Measurements from ENCODE around the gene EPHA5.

GRCh38 chr4:65457011-65457410, 213.3 kb downstream of the EPHA5 start:
- TF ChIP-seq, protein P1, sequence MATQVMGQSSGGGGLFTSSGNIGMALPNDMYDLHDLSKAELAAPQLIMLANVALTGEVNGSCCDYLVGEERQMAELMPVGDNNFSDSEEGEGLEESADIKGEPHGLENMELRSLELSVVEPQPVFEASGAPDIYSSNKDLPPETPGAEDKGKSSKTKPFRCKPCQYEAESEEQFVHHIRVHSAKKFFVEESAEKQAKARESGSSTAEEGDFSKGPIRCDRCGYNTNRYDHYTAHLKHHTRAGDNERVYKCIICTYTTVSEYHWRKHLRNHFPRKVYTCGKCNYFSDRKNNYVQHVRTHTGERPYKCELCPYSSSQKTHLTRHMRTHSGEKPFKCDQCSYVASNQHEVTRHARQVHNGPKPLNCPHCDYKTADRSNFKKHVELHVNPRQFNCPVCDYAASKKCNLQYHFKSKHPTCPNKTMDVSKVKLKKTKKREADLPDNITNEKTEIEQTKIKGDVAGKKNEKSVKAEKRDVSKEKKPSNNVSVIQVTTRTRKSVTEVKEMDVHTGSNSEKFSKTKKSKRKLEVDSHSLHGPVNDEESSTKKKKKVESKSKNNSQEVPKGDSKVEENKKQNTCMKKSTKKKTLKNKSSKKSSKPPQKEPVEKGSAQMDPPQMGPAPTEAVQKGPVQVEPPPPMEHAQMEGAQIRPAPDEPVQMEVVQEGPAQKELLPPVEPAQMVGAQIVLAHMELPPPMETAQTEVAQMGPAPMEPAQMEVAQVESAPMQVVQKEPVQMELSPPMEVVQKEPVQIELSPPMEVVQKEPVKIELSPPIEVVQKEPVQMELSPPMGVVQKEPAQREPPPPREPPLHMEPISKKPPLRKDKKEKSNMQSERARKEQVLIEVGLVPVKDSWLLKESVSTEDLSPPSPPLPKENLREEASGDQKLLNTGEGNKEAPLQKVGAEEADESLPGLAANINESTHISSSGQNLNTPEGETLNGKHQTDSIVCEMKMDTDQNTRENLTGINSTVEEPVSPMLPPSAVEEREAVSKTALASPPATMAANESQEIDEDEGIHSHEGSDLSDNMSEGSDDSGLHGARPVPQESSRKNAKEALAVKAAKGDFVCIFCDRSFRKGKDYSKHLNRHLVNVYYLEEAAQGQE (IDR thresholded peaks at IDR 0.05; ENCODE audit: borderline replicate concordance), result no peak
- TF ChIP-seq, protein P1 (CRISPR knock-in tag; IDR thresholded peaks at IDR 0.05; ENCODE audit: low read depth), result no peak
- no peak for TF ChIP-seq NBN (IDR thresholded peaks at IDR 0.05; ENCODE audit: low read depth)
- TF ChIP-seq TBL1XR1 (IDR thresholded peaks at IDR 0.05; ENCODE audit: low read length in 2 of 2), result no peak
- TF ChIP-seq NEUROD1 (IDR thresholded peaks at IDR 0.05; ENCODE audit: borderline replicate concordance, low read depth, low read length, partially characterized antibody), result no peak
- TF ChIP-seq CEBPB (tag; IDR thresholded peaks at IDR 0.05), result no peak
- TF ChIP-seq SETDB1 (IDR thresholded peaks at IDR 0.05; ENCODE audit: low read length), result no peak
- TF ChIP-seq CTCF (IDR thresholded peaks at IDR 0.05 in 2 of 3, conservative IDR thresholded peaks at IDR 0.05 in 1 of 3; ENCODE audit: insufficient read depth in 2 of 3, low read depth in 1 of 3, low read length in 3 of 3), result no peak
- TF ChIP-seq ZNF395 (CRISPR knock-in tag; IDR thresholded peaks at IDR 0.05), result no peak
- TF ChIP-seq SP1 (CRISPR knock-in tag; IDR thresholded peaks at IDR 0.05), result no peak
- no peak for TF ChIP-seq YBX1 (IDR thresholded peaks at IDR 0.05)

Measured in K562 (cell line).